ENCODE results near the gene DACH1.

DNA sequence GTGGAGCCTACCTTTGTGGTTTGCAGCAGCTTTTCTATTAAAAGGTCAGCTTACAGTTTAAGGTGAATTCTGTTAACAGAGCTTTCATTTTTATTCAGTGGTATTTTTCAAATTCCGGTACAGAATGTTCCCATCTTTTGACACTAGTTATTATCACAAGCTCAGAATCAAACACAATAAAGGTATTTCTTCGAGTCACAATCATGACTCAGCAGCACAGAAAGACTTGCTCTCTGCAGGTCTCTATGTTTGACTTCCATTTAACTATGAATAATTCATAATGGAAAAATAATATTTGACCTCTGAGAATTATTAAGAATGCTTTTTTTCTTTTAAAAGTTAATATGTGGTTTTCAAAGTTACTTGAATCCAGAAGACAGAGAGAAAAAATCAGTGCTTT, 28.2 kb downstream of the DACH1 start:
- TF ChIP-seq CTCF (IDR thresholded peaks at IDR 0.05) (no peak), POLR2A (IDR thresholded peaks at IDR 0.05) (no peak), EP300 (IDR thresholded peaks at IDR 0.05) (no peak)

All from tibial nerve (tissue), 4 donors.